HCT116 (cell line): Measurements from ENCODE around the gene FRY. TPM values are rescaled to one million over a fixed set of nuclear protein-coding genes. Genes with fewer than 3 reads are reported as not detected.

Experiments used
- ATAC-seq: fragments of 200-7000 bp; cut with Tn5 transposase; 2 replicates; pipeline ENCODE4 v1.9.1; 2020; ENCODE audit warnings: mild to moderate bottlenecking, moderate library complexity
- BruUV-seq: library from RNA; stranded (reverse); fragments of 400-500 nt; replicated peaks from 2 replicates; lab custom pipeline; 2021; lab: Mats Ljungman, UMichigan
- CTCF ChIA-PET: fragments of 300-600 bp; sonication (Branson Sonifier 250); formaldehyde crosslinking; loops from one replicate; lab custom pipeline; 2021; ENCODE audit warnings: antibody characterized with exemption; lab: Charles Lee
- POLR2A ChIA-PET: fragments of 300-600, 350-600 bp; sonication (Branson Sonifier 250); formaldehyde crosslinking; loops from one replicate; lab custom pipeline; 2021; ENCODE audit warnings: antibody characterized with exemption; lab: Charles Lee
- RAD21 ChIA-PET, 2 experiments: fragments of 300-600 bp; sonication (Branson Sonifier 250); formaldehyde crosslinking; loops; one replicate each; lab custom pipeline; 2023; ENCODE audit warnings: low total read pairs in 2 of 2; ENCODE audit not compliant: uncharacterized antibody in 2 of 2, unreplicated experiment in 2 of 2, low non-redundant PET in 1 of 2; lab: Charles Lee
- DNase-seq: peaks from one replicate; pipeline ENCODE4 v3.0.0-alpha.2; 2010; ENCODE audit warnings: low read depth, low spot score
- H2AFZ ChIP-seq: fragments of 200-600 bp; shearing (Covaris generic), sonication (generic); 2 replicates; pipeline ENCODE4 v1.6.1; 2017; ENCODE audit warnings: low read depth, mixed run types, mixed read lengths, antibody characterized with exemption, low read length; ENCODE audit not compliant: poor library complexity, severe bottlenecking
- H3K27ac ChIP-seq: 2 replicates; pipeline ENCODE4 v1.5.1; 2012; ENCODE audit warnings: low read depth, low read length
- H3K27me3 ChIP-seq: fragments of 200-600 bp; sonication (generic); 2 replicates; pipeline ENCODE4 v1.6.1; 2016; ENCODE audit warnings: mixed run types, low read length, mixed read lengths; ENCODE audit not compliant: insufficient read depth
- H3K36me3 ChIP-seq, 2 experiments: fragments of 200-500 bp in 1 of 2; fragments of 200-600 bp in 1 of 2; sonication (Bioruptor generic) in 1 of 2; sonication (generic) in 1 of 2; 2 replicates each; pipeline versions ENCODE4 v1.5.1 to v1.6.1; 2014 to 2016; ENCODE audit warnings: low read length in 2 of 2, inconsistent platforms in 1 of 2, mixed read lengths in 1 of 2, mixed run types in 1 of 2; ENCODE audit not compliant: insufficient read depth in 2 of 2, control insufficient read depth in 1 of 2
- H3K4me1 ChIP-seq, 2 experiments: fragments of 200-600 bp in 1 of 2; sonication (generic) in 1 of 2; 2 replicates each; pipeline versions ENCODE4 v1.5.1 to v1.6.1; 2012 to 2017; ENCODE audit warnings: low read length in 2 of 2, inconsistent platforms in 1 of 2, mild to moderate bottlenecking in 1 of 2, mixed read lengths in 1 of 2, mixed run types in 1 of 2, moderate library complexity in 1 of 2; ENCODE audit not compliant: insufficient read depth in 2 of 2, control insufficient read depth in 1 of 2
- H3K4me2 ChIP-seq: fragments of 200-600 bp; sonication (generic); 2 replicates; pipeline ENCODE4 v1.6.1; 2017; ENCODE audit warnings: mixed run types, low read length, mixed read lengths
- H3K4me3 ChIP-seq, 2 experiments: fragments of 200-600 bp in 1 of 2; sonication (generic) in 1 of 2; replicated peaks in 1 of 2; 2 replicates each; pipeline ENCODE4 v1.5.1; 2011 to 2016; ENCODE audit warnings: low read length in 2 of 2, control low read depth in 1 of 2, low read depth in 1 of 2, mild to moderate bottlenecking in 1 of 2, mixed read lengths in 1 of 2, mixed run types in 1 of 2
- H3K79me2 ChIP-seq: fragments of 200-600 bp; sonication (generic); 2 replicates; pipeline ENCODE4 v1.6.1; 2017; ENCODE audit warnings: mild to moderate bottlenecking, mixed run types, low read length, moderate library complexity, mixed read lengths; ENCODE audit not compliant: insufficient read depth
- H3K9ac ChIP-seq: fragments of 200-600 bp; sonication (generic); 2 replicates; pipeline ENCODE4 v1.6.1; 2016; ENCODE audit warnings: low read length, mixed read lengths
- H3K9me2 ChIP-seq: fragments of 200-600 bp; sonication (generic), shearing (Covaris generic); 2 replicates; pipeline ENCODE4 v1.6.1; 2017; ENCODE audit warnings: mixed run types, mild to moderate bottlenecking, moderate library complexity; ENCODE audit not compliant: insufficient read depth
- H3K9me3 ChIP-seq, 2 experiments: fragments of 200-500 bp in 1 of 2; fragments of 200-600 bp in 1 of 2; sonication (Bioruptor generic) in 1 of 2; sonication (generic) in 1 of 2; 2 replicates each; pipeline ENCODE4 v1.6.1; 2014 to 2017; ENCODE audit warnings: low read length in 2 of 2, mixed read lengths in 2 of 2, inconsistent platforms in 1 of 2, low read depth in 1 of 2, mild to moderate bottlenecking in 1 of 2, mixed run types in 1 of 2, moderate library complexity in 1 of 2; ENCODE audit not compliant: control insufficient read depth in 1 of 2, insufficient read depth in 1 of 2
- H4K20me1 ChIP-seq: fragments of 200-600 bp; sonication (generic), shearing (Covaris generic); 2 replicates; pipeline ENCODE4 v1.6.1; 2017; ENCODE audit warnings: mixed run types, mild to moderate bottlenecking, moderate library complexity; ENCODE audit not compliant: insufficient read depth
- CBX3 ChIP-seq: IDR thresholded peaks from 2 replicates; pipeline ENCODE4 v1.6.1; 2012; ENCODE audit warnings: low read depth
- ELF1 ChIP-seq: IDR thresholded peaks from 2 replicates; pipeline ENCODE4 v1.6.1; 2012; ENCODE audit warnings: low read depth, borderline replicate concordance
- EZH2 ChIP-seq: fragments of 200-600 bp; sonication (generic); IDR thresholded peaks from 2 replicates; pipeline ENCODE4 v1.6.1; 2017; ENCODE audit warnings: antibody characterized with exemption, mixed run types
- EZH2phosphoT487 ChIP-seq: fragments of 200-600 bp; IDR thresholded peaks from 2 replicates; pipeline ENCODE4 v1.6.1; 2018; ENCODE audit warnings: antibody characterized with exemption, borderline replicate concordance
- JUND ChIP-seq: IDR thresholded peaks from 2 replicates; pipeline ENCODE4 v1.6.1; 2012
- POLR2AphosphoS5 ChIP-seq: IDR thresholded peaks from 2 replicates; pipeline ENCODE4 v1.6.1; 2011; ENCODE audit warnings: mild to moderate bottlenecking, low read depth, low read length, moderate library complexity
- RAD21 ChIP-seq: IDR thresholded peaks from 2 replicates; pipeline ENCODE4 v1.6.1; 2012; ENCODE audit warnings: low read depth, mild to moderate bottlenecking
- SRF ChIP-seq: IDR thresholded peaks from 2 replicates; pipeline ENCODE4 v1.6.1; 2012; ENCODE audit warnings: low read depth
- YY1 ChIP-seq: IDR thresholded peaks from 2 replicates; pipeline ENCODE4 v1.6.1; 2011; ENCODE audit warnings: low read length, low read depth, moderate library complexity, mild to moderate bottlenecking; ENCODE audit not compliant: insufficient replicate concordance; ENCODE audit errors: extremely low read depth
- ZFX ChIP-seq: fragments of 450-650 bp; IDR thresholded peaks from 2 replicates; pipeline ENCODE4 v1.6.1; 2017
- ZNF274 ChIP-seq: fragments of 200-500 bp; sonication (Bioruptor generic); IDR thresholded peaks from 2 replicates; pipeline ENCODE4 v1.6.1; 2014; ENCODE audit warnings: mild to moderate bottlenecking, low read depth, low read length, inconsistent platforms
- intact Hi-C: fragments of 100-400 bp; cut with micrococcal nuclease; formaldehyde crosslinking; loops from 2 replicates; pipeline ENCODE4 v1.10.0; 2022
- total RNA-seq: library from RNA; stranded (reverse); gene quantifications from one replicate; pipeline ENCODE4 v1.2.1, GENCODE V29; 2021; ENCODE audit not compliant: unreplicated experiment
- TF ChIP-seq, protein P1 (sequence below): IDR thresholded peaks from 2 replicates; pipeline ENCODE4 v1.6.1; 2011; ENCODE audit warnings: mild to moderate bottlenecking, low read length, moderate library complexity; ENCODE audit not compliant: insufficient replicate concordance; ENCODE audit errors: extremely low read depth

FRY gene
- total RNA-seq, 1 experiment from 2014 or later, result 1.4 TPM

DNA sequence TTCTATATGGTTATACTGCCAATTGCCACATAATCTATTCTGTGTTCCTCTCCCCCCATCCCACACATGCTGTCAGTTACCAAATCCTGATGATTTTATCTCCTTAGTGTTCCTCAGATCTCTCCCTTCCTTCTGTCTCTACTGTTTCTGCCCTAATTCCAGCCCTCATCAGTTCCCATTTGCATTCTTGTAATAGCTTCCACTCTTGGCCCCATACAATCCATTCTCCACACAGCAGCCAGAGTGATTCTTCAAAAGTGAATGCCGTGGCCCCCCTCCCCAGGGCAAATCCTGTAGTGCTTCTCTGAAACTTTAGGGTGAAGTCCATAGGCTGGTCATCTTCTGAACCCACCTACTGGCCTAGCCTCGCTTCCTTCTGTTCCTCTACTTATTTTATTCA, 169.2 kb downstream of the FRY start:
- Histone ChIP-seq H3K4me1 (no peaks in the 10 kb centered on the region), H3K9me2 (no peaks in the 10 kb centered on the region), H3K9me3 (no peaks in the 10 kb centered on the region), H3K79me2 (no peaks in the 10 kb centered on the region), H3K27ac (no peak overlapping the region), H3K27me3 (no peaks in the 10 kb centered on the region), H3K36me3 (no peaks in the 10 kb centered on the region), H2AFZ (no peak overlapping the region), H4K20me1 (no peaks in the 10 kb centered on the region), H3K4me3 (no peak overlapping the region), H3K4me2 (no peak overlapping the region), H3K9ac (no peak overlapping the region)
- ChIA-PET POLR2A (no interaction called here), CTCF (no interaction called here), RAD21 (no interaction called here)
- no TSS peak for BruUV-seq
- ATAC-seq (no peak), DNase-seq (no peak)
- no peak for TF ChIP-seq RAD21
- TF ChIP-seq CBX3, result no peak
- no peak for TF ChIP-seq POLR2AphosphoS5
- TF ChIP-seq JUND, result no peak
- TF ChIP-seq ZFX, result no peak
- TF ChIP-seq ELF1, result no peak
- intact Hi-C loops, result no loop called here

DNA sequence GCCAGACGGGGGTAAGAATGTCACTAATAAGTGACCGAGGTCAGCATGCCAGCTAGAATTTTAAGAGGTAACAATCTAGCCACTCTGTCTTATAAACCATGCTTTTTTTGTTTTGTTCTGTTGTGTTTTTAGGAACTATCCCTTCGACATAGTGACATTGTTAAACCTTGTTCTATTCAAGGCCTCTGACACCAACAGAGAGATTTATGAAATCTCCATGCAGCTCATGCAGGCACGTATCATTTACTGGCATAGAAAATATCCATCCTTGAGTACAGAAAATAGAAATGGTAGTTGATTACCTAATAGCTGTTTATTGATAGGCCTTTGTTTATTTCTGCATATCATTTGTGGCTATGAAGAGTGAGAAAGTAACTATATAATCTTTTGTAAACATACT, 170.2 kb downstream of the FRY start:
- no peak overlapping the region for H3K27ac ChIP-seq
- no peaks in the 10 kb centered on the region for H3K27me3 ChIP-seq
- no peak overlapping the region for H2AFZ ChIP-seq
- intact Hi-C loops, result no loop called here
- DNase-seq (no peak), ATAC-seq (no peak)
- H3K79me2 ChIP-seq, result no peaks in the 10 kb centered on the region
- no peaks in the 10 kb centered on the region for H3K9me2 ChIP-seq
- no peaks in the 10 kb centered on the region for H3K9me3 ChIP-seq
- H3K36me3 ChIP-seq, result no peaks in the 10 kb centered on the region
- CTCF ChIA-PET, result no interaction called here
- RAD21 ChIA-PET, result no interaction called here
- H3K4me3 ChIP-seq, result no peak overlapping the region
- H4K20me1 ChIP-seq, result no peaks in the 10 kb centered on the region
- POLR2A ChIA-PET, result no interaction called here
- no peaks in the 10 kb centered on the region for H3K4me1 ChIP-seq
- no peak overlapping the region for H3K4me2 ChIP-seq
- no TSS peak for BruUV-seq
- H3K9ac ChIP-seq, result no peak overlapping the region
- TF ChIP-seq, protein P1, sequence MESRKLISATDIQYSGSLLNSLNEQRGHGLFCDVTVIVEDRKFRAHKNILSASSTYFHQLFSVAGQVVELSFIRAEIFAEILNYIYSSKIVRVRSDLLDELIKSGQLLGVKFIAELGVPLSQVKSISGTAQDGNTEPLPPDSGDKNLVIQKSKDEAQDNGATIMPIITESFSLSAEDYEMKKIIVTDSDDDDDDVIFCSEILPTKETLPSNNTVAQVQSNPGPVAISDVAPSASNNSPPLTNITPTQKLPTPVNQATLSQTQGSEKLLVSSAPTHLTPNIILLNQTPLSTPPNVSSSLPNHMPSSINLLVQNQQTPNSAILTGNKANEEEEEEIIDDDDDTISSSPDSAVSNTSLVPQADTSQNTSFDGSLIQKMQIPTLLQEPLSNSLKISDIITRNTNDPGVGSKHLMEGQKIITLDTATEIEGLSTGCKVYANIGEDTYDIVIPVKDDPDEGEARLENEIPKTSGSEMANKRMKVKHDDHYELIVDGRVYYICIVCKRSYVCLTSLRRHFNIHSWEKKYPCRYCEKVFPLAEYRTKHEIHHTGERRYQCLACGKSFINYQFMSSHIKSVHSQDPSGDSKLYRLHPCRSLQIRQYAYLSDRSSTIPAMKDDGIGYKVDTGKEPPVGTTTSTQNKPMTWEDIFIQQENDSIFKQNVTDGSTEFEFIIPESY, result no peak
- TF ChIP-seq EZH2 (no peak), ZNF274 (no peak), ELF1 (no peak), ZFX (no peak), JUND (no peak), EZH2phosphoT487 (no peak), YY1 (no peak), SRF (no peak)
